H9 (cell line): Measurements from ENCODE around the gene ATF3. TPM values are rescaled to one million over a fixed set of nuclear protein-coding genes. Genes with fewer than 3 reads are reported as not detected.

Experiments
- DNase-seq: peaks from one replicate; pipeline ENCODE4 v3.0.0-alpha.2; 2017
- H2AFZ ChIP-seq: one replicate; pipeline ENCODE4 v1.6.1; 2013; ENCODE audit warnings: mild to moderate bottlenecking, low read length, control low read depth, moderate library complexity
- H2AK5ac ChIP-seq: 2 replicates; pipeline ENCODE4 v1.6.1; 2013; ENCODE audit warnings: low read length, control low read depth, mixed read lengths; ENCODE audit not compliant: insufficient read length
- H2BK120ac ChIP-seq: one replicate; pipeline ENCODE4 v1.6.1; 2013; ENCODE audit warnings: low read depth, mild to moderate bottlenecking, low read length, control low read depth, inconsistent platforms; ENCODE audit not compliant: poor library complexity, severe bottlenecking
- H2BK12ac ChIP-seq: 2 replicates; pipeline ENCODE4 v1.6.1; 2013; ENCODE audit warnings: low read length, control low read depth, mixed read lengths, low read depth; ENCODE audit not compliant: insufficient read length
- H2BK15ac ChIP-seq: 2 replicates; pipeline ENCODE4 v1.6.1; 2013; ENCODE audit warnings: low read depth, low read length, control low read depth
- H2BK20ac ChIP-seq: one replicate; pipeline ENCODE4 v1.6.1; 2013; ENCODE audit warnings: low read depth, mild to moderate bottlenecking, low read length, control low read depth, inconsistent platforms; ENCODE audit not compliant: poor library complexity, severe bottlenecking
- H2BK5ac ChIP-seq: 2 replicates; pipeline ENCODE4 v1.6.1; 2013; ENCODE audit warnings: low read length, control low read depth, mixed read lengths; ENCODE audit not compliant: insufficient read length
- H3K14ac ChIP-seq: 2 replicates; pipeline ENCODE4 v1.6.1; 2013; ENCODE audit warnings: low read length, control low read depth; ENCODE audit not compliant: insufficient read depth
- H3K18ac ChIP-seq: 2 replicates; pipeline ENCODE4 v1.6.1; 2013; ENCODE audit warnings: low read depth, mild to moderate bottlenecking, mixed read lengths, low read length, control low read depth; ENCODE audit not compliant: insufficient read length
- H3K23ac ChIP-seq: 2 replicates; pipeline ENCODE4 v1.6.1; 2013; ENCODE audit warnings: low read length, control low read depth, mixed read lengths, low read depth; ENCODE audit not compliant: insufficient read length
- H3K23me2 ChIP-seq: 2 replicates; pipeline ENCODE4 v1.6.1; 2013; ENCODE audit warnings: low read depth, mild to moderate bottlenecking, mixed read lengths, low read length, control low read depth; ENCODE audit not compliant: insufficient read length, poor library complexity, severe bottlenecking
- H3K27ac ChIP-seq: 2 replicates; pipeline ENCODE4 v1.5.1; 2013; ENCODE audit warnings: low read length, control low read depth, mixed read lengths, low read depth; ENCODE audit not compliant: insufficient read length
- H3K27me3 ChIP-seq: 2 replicates; pipeline ENCODE4 v1.6.1; 2013; ENCODE audit warnings: low read length, control low read depth, inconsistent platforms; ENCODE audit not compliant: insufficient read depth
- H3K4ac ChIP-seq: 2 replicates; pipeline ENCODE4 v1.6.1; 2013; ENCODE audit warnings: low read depth, mild to moderate bottlenecking, control low read depth, inconsistent platforms, low read length, moderate library complexity
- H3K4me1 ChIP-seq: 2 replicates; pipeline ENCODE4 v1.6.1; 2013; ENCODE audit warnings: low read length, control low read depth, inconsistent platforms; ENCODE audit not compliant: insufficient read depth
- H3K4me2 ChIP-seq: 2 replicates; pipeline ENCODE4 v1.6.1; 2013; ENCODE audit warnings: low read length, control low read depth, mixed read lengths; ENCODE audit not compliant: insufficient read length, insufficient read depth
- H3K56ac ChIP-seq: 2 replicates; pipeline ENCODE4 v1.6.1; 2013; ENCODE audit warnings: low read depth, mild to moderate bottlenecking, mixed read lengths, low read length, control low read depth; ENCODE audit not compliant: insufficient read length
- H3K79me1 ChIP-seq: 2 replicates; pipeline ENCODE4 v1.6.1; 2013; ENCODE audit warnings: low read depth, mild to moderate bottlenecking, moderate library complexity, low read length, control low read depth, inconsistent platforms; ENCODE audit not compliant: insufficient read depth, poor library complexity, severe bottlenecking
- H3K79me2 ChIP-seq: 2 replicates; pipeline ENCODE4 v1.6.1; 2013; ENCODE audit warnings: low read length, control low read depth, inconsistent platforms; ENCODE audit not compliant: insufficient read depth
- H3K9ac ChIP-seq: 2 replicates; pipeline ENCODE4 v1.6.1; 2013; ENCODE audit warnings: low read length, control low read depth, mixed read lengths; ENCODE audit not compliant: insufficient read length; ENCODE audit errors: extremely low read depth
- H3K9me3 ChIP-seq: one replicate; pipeline ENCODE4 v1.6.1; 2013; ENCODE audit warnings: low read depth, low read length, inconsistent platforms; ENCODE audit not compliant: control insufficient read depth
- H3T11ph ChIP-seq: one replicate; pipeline ENCODE4 v1.6.1; 2013; ENCODE audit warnings: mild to moderate bottlenecking, low read length, control low read depth, inconsistent platforms
- H4K20me1 ChIP-seq: one replicate; pipeline ENCODE4 v1.6.1; 2013; ENCODE audit not compliant: control insufficient read depth, insufficient read length, insufficient read depth
- H4K5ac ChIP-seq: 2 replicates; pipeline ENCODE4 v1.6.1; 2013; ENCODE audit warnings: low read depth, mild to moderate bottlenecking, mixed read lengths, low read length, control low read depth; ENCODE audit not compliant: insufficient read length
- H4K8ac ChIP-seq: replicated peaks from 2 replicates; pipeline ENCODE4 v1.6.1; 2013; ENCODE audit warnings: low read length, control low read depth, mixed read lengths, low read depth; ENCODE audit not compliant: insufficient read length
- H4K91ac ChIP-seq: 2 replicates; pipeline ENCODE4 v1.6.1; 2013; ENCODE audit warnings: low read depth, mild to moderate bottlenecking, moderate library complexity, mixed read lengths, low read length, control low read depth; ENCODE audit not compliant: insufficient read length
- H3K27ac Mint-ChIP-seq, 3 experiments: 2 replicates in 2 of 3; 3 replicates in 1 of 3; pipeline ENCODE4 v1.8.0; 2020 to 2021; ENCODE audit warnings: mixed read lengths in 3 of 3, mild to moderate bottlenecking in 1 of 3, moderate library complexity in 1 of 3
- H3K27me3 Mint-ChIP-seq: 2 replicates; pipeline ENCODE4 v1.8.0; 2021; ENCODE audit warnings: low read depth, mild to moderate bottlenecking, moderate library complexity, mixed read lengths
- H3K36me3 Mint-ChIP-seq, 3 experiments: 2 replicates in 2 of 3; 3 replicates in 1 of 3; pipeline ENCODE4 v1.8.0; 2020 to 2021; ENCODE audit warnings: low read depth in 3 of 3, mixed read lengths in 3 of 3; ENCODE audit not compliant: insufficient read depth in 1 of 3
- H3K4me1 Mint-ChIP-seq, 2 experiments: 2 replicates each; pipeline ENCODE4 v1.8.0; 2020; ENCODE audit warnings: mixed read lengths in 2 of 2
- H3K4me3 Mint-ChIP-seq, 2 experiments: 2 replicates in 1 of 2; 3 replicates in 1 of 2; pipeline ENCODE4 v1.8.0; 2020 to 2021; ENCODE audit warnings: mild to moderate bottlenecking in 2 of 2, mixed read lengths in 2 of 2, moderate library complexity in 1 of 2
- H3K9me3 Mint-ChIP-seq, 2 experiments: 2 replicates in 1 of 2; 3 replicates in 1 of 2; pipeline ENCODE4 v1.8.0; 2020; ENCODE audit warnings: mild to moderate bottlenecking in 2 of 2, mixed read lengths in 2 of 2, moderate library complexity in 1 of 2
- CTCF ChIP-seq: fragments of 200-600 bp; sonication (generic); conservative IDR thresholded peaks from 3 replicates; pipeline ENCODE4 v1.8.0; 2021; ENCODE audit warnings: antibody characterized with exemption, mild to moderate bottlenecking
- WGBS: extraction: QIAGEN DNeasy Blood & Tissue Kit; methylation state at CpG from one replicate; pipeline ENCODE4 v1.1.7; 2013; ENCODE audit warnings: missing lambda C conversion rate, low lambda C conversion rate, mixed read lengths; ENCODE audit not compliant: insufficient read length; ENCODE audit errors: extremely low coverage; 5-methylcytosine and 5-hydroxymethylcytosine counted together
- total RNA-seq: library from RNA; stranded (reverse); gene quantifications from 2 replicates; pipeline ENCODE4 v1.2.1, GENCODE V29; 2021

Gene ATF3
- total RNA-seq, 1 experiment from 2014 or later, result 14.7 TPM

- Histone ChIP-seq H2BK12ac (no peak overlapping the region), H3K9me3 (no peaks in the 10 kb centered on the region), H3K4ac (no peak overlapping the region), H2AFZ (no peak overlapping the region), H3K79me2 (no peaks in the 10 kb centered on the region), H4K20me1 (no peaks in the 10 kb centered on the region), H3K4me2 (no peak overlapping the region), H2BK120ac (no peak overlapping the region), H3K4me1 (no peaks in the 10 kb centered on the region), H2AK5ac (no peak overlapping the region), H3K14ac (peak overlapping the region; percentile 37; the same call in 1 of the 2 replicates), H3K23me2 (no peaks in the 10 kb centered on the region), H3T11ph (no peak overlapping the region), H3K79me1 (no peaks in the 10 kb centered on the region), H3K9ac (no peak overlapping the region), H3K56ac (no peak overlapping the region), H3K27me3 (no peaks in the 10 kb centered on the region), H3K27ac (no peak overlapping the region), H4K91ac (no peak overlapping the region), H2BK15ac (no peak overlapping the region), H2BK20ac (no peak overlapping the region), H3K18ac (no peak overlapping the region), H2BK5ac (no peak overlapping the region), H3K23ac (no peak overlapping the region), H4K5ac (no peak overlapping the region), H4K8ac (no peak overlapping the region)
- Mint-ChIP-seq H3K27me3 (peaks cover 16% of the 10 kb centered on the region), H3K4me1 (peaks cover 19 to 21% of the 10 kb centered on the region in 2 experiments), H3K36me3 (peaks cover 5 to 14% (median 7%) of the 10 kb centered on the region in 3 experiments; a peak in 6 of 7 replicates), H3K4me3 (no peak overlapping the region), H3K9me3 (peaks cover 7% of the 10 kb centered on the region in 2 experiments; a peak in 4 of 5 replicates), H3K27ac (no peak overlapping the region)
- TF ChIP-seq CTCF, result no peak
- no CpG with 5 or more reads among the region's 1 CpG for WGBS
- DNase-seq, result no peak
Measured at GRCh38 chr1:212635141-212635631, 26.6 kb downstream of the ATF3 start.
